Endodermal cell (in vitro differentiated cells): ENCODE data around the gene PSAPL1. TPM values are rescaled to one million over a fixed set of nuclear protein-coding genes. Genes with fewer than 3 reads are reported as not detected.

Source experiments
- DNase-seq: peaks from one replicate; pipeline ENCODE4 v3.0.0-alpha.2; 2017
- H3K27ac ChIP-seq: 2 replicates; pipeline ENCODE4 v1.5.1; 2013; ENCODE audit warnings: mild to moderate bottlenecking, low read depth, low read length, moderate library complexity
- H3K27me3 ChIP-seq: 2 replicates; pipeline ENCODE4 v1.6.1; 2013; ENCODE audit warnings: mild to moderate bottlenecking, low read length, moderate library complexity; ENCODE audit not compliant: insufficient read depth, control insufficient read depth, poor library complexity, severe bottlenecking
- H3K36me3 ChIP-seq: 2 replicates; pipeline ENCODE4 v1.7.0; 2013; ENCODE audit warnings: mild to moderate bottlenecking, low read length, moderate library complexity; ENCODE audit not compliant: control insufficient read depth, insufficient read depth
- H3K4me1 ChIP-seq: one replicate; pipeline ENCODE4 v1.7.0; 2013; ENCODE audit warnings: low read length; ENCODE audit not compliant: control insufficient read depth, insufficient read depth
- H3K4me3 ChIP-seq: 2 replicates; pipeline ENCODE4 v1.5.1; 2013; ENCODE audit warnings: mild to moderate bottlenecking, low read length, moderate library complexity
- H3K9ac ChIP-seq: 2 replicates; pipeline ENCODE4 v1.6.1; 2013; ENCODE audit warnings: mild to moderate bottlenecking, low read length, moderate library complexity; ENCODE audit not compliant: poor library complexity, severe bottlenecking; ENCODE audit errors: extremely low read depth
- H3K9me3 ChIP-seq: 2 replicates; pipeline ENCODE4 v1.6.1; 2013; ENCODE audit warnings: mild to moderate bottlenecking, low read length, moderate library complexity; ENCODE audit not compliant: control insufficient read depth
- H3K27ac Mint-ChIP-seq: 2 replicates; pipeline ENCODE4 v1.8.0; 2020; ENCODE audit warnings: mixed read lengths
- H3K27me3 Mint-ChIP-seq: 2 replicates; pipeline ENCODE4 v1.8.0; 2021; ENCODE audit warnings: mild to moderate bottlenecking, mixed read lengths; ENCODE audit not compliant: insufficient read depth
- H3K36me3 Mint-ChIP-seq: 2 replicates; pipeline ENCODE4 v1.8.0; 2020; ENCODE audit warnings: low read depth, mixed read lengths
- H3K4me1 Mint-ChIP-seq: 2 replicates; pipeline ENCODE4 v1.8.0; 2020; ENCODE audit warnings: mixed read lengths
- H3K4me3 Mint-ChIP-seq: 2 replicates; pipeline ENCODE4 v1.8.0; 2020; ENCODE audit warnings: mild to moderate bottlenecking, moderate library complexity, mixed read lengths
- H3K9me3 Mint-ChIP-seq: 2 replicates; pipeline ENCODE4 v1.8.0; 2020; ENCODE audit warnings: mild to moderate bottlenecking, mixed read lengths
- WGBS, 2 experiments: methylation state at CpG; one replicate each; pipeline versions ENCODE4 v1.1.5 to v1.1.7; 2013; ENCODE audit warnings: missing lambda C conversion rate in 2 of 2, mixed read lengths in 1 of 2; ENCODE audit not compliant: insufficient coverage in 1 of 2, insufficient read length in 1 of 2; 5-methylcytosine and 5-hydroxymethylcytosine counted together
- total RNA-seq, 2 donors: library from RNA; stranded (reverse); fragmentation: NEBNext Ultra II Directional in 1 of 2; extraction: Animal tissue kit (Norgen Biotek cat#: 25700) in 1 of 2; gene quantifications; 2 replicates in 1 of 2; 3 replicates in 1 of 2; pipeline ENCODE4 v1.2.1, GENCODE V29; 2021
- TF ChIP-seq, protein P1 (sequence below): fragments of 200-600 bp; sonication (generic); conservative IDR thresholded peaks from 2 replicates; pipeline ENCODE4 v1.5.0; 2021; ENCODE audit warnings: antibody characterized with exemption, mild to moderate bottlenecking

The PSAPL1 gene
- total RNA-seq, 2 donors from 2014 or later = 0.13 to 0.24 TPM

DNA sequence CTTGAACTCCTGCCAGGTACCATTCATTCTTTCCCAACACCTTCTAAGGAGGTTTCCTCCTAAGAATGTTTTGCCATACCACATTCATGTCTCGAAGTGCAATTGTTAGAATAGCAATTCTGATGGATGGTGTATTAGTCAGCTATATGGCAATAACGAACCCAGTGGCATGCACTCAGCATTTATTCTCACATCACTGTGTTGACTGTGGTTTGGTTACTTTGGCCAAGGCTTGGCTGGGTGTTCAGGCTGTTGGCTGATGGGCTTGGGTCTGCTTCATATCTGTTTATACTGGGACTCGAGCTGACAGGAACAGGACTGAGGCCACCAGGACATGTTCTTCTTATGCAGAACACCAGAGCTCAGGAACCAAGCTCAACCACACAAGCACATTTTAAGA, 31.7 kb downstream of the PSAPL1 start:
- Histone ChIP-seq H3K9me3 (peaks cover 3% of the 10 kb centered on the region), H3K36me3 (no peaks in the 10 kb centered on the region), H3K4me3 (no peak overlapping the region), H3K27ac (no peak overlapping the region), H3K27me3 (no peaks in the 10 kb centered on the region), H3K4me1 (no peaks in the 10 kb centered on the region), H3K9ac (no peak overlapping the region)
- DNase-seq = peak; percentile 20
- H3K27me3 Mint-ChIP-seq = peaks cover 47% of the 10 kb centered on the region
- no peak overlapping the region for H3K4me3 Mint-ChIP-seq
- peaks cover 6% of the 10 kb centered on the region for H3K4me1 Mint-ChIP-seq
- H3K36me3 Mint-ChIP-seq = no peaks in the 10 kb centered on the region
- TF ChIP-seq, protein P1, sequence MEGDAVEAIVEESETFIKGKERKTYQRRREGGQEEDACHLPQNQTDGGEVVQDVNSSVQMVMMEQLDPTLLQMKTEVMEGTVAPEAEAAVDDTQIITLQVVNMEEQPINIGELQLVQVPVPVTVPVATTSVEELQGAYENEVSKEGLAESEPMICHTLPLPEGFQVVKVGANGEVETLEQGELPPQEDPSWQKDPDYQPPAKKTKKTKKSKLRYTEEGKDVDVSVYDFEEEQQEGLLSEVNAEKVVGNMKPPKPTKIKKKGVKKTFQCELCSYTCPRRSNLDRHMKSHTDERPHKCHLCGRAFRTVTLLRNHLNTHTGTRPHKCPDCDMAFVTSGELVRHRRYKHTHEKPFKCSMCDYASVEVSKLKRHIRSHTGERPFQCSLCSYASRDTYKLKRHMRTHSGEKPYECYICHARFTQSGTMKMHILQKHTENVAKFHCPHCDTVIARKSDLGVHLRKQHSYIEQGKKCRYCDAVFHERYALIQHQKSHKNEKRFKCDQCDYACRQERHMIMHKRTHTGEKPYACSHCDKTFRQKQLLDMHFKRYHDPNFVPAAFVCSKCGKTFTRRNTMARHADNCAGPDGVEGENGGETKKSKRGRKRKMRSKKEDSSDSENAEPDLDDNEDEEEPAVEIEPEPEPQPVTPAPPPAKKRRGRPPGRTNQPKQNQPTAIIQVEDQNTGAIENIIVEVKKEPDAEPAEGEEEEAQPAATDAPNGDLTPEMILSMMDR = no peak
- no peaks in the 10 kb centered on the region for H3K9me3 Mint-ChIP-seq
- H3K27ac Mint-ChIP-seq = no peak overlapping the region
- WGBS, 2 experiments = 97% methylated on average over 3 of the region's 3 CpGs; no CpG with 5 or more reads in 1 of the 2 experiments

DNA sequence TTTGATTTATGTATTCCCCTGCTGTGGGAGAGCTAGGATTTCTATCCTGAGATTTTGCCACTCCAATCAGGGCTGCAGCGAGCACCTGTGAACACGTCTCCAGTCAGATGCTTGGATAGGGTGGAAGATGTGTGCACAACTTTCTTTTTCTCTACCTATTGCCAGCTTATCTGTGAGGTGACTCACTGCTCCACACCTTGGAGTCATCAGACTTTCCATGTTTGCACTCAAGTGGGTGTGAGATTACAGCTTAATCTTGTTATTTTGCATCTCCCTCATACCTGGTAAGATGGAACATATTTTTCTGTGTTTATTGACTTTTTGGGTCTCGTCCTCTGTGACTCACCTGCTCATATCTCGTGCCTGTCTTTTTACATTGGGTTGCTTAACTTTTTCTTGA, 32.2 kb downstream of the PSAPL1 start:
- Histone ChIP-seq H3K4me3 (no peak overlapping the region), H3K9me3 (no peaks in the 10 kb centered on the region), H3K27ac (no peak overlapping the region), H3K36me3 (no peaks in the 10 kb centered on the region), H3K4me1 (no peaks in the 10 kb centered on the region), H3K27me3 (no peaks in the 10 kb centered on the region), H3K9ac (no peak overlapping the region)
- Mint-ChIP-seq H3K4me3 (no peak overlapping the region), H3K27me3 (peaks cover 51% of the 10 kb centered on the region), H3K27ac (no peak overlapping the region), H3K9me3 (no peaks in the 10 kb centered on the region), H3K4me1 (peaks cover 6% of the 10 kb centered on the region), H3K36me3 (no peaks in the 10 kb centered on the region)
- 33 to 75% methylated on average over 1 to 4 of the region's 4 CpGs for WGBS, 2 experiments
- TF ChIP-seq, protein P1 = no peak
- DNase-seq = no peak

DNA sequence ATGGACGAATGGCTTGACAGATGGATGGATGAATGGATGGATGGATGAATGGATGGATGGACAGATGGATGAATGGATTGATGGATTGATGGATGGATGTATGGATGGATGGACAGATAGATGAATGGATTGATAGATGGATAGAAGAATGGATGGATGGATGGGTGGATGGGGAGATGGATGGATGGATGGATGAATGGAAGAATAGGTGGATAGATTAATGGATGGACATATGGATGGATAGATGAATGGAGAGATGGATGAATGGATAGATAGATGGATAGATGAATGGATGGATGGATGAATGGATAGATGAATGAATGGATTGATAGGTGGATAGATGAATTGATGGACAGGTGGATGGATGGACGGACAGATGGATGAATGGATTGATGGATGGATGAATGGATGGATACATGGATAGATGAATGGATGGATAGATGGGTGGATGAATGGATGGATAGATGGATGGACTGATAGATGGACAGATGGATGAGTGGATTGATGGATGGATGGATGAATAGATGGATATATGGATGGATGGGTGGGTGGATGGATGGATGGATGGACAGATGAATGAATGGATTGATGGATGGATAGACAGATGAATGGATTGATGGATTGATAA, 33.9 kb downstream of the PSAPL1 start:
- H3K27me3 Mint-ChIP-seq = peaks cover 51% of the 10 kb centered on the region
- WGBS, 2 experiments = 62 to 69% methylated on average over 2 of the region's 2 CpGs
- TF ChIP-seq, protein P1 = no peak

More for the DNA sequence above, 33.9 kb downstream of the PSAPL1 start:
- no peak for DNase-seq
- no peak overlapping the region for H3K4me3 Mint-ChIP-seq
- no peak overlapping the region for H3K4me3 ChIP-seq
- H3K36me3 ChIP-seq = no peaks in the 10 kb centered on the region
- no peaks in the 10 kb centered on the region for H3K9me3 Mint-ChIP-seq
- no peaks in the 10 kb centered on the region for H3K9me3 ChIP-seq
- H3K4me1 Mint-ChIP-seq = peaks cover 12% of the 10 kb centered on the region
- no peak overlapping the region for H3K27ac ChIP-seq
- H3K9ac ChIP-seq = no peak overlapping the region
- no peaks in the 10 kb centered on the region for H3K4me1 ChIP-seq
- H3K27ac Mint-ChIP-seq = no peak overlapping the region
- H3K36me3 Mint-ChIP-seq = no peaks in the 10 kb centered on the region
- H3K27me3 ChIP-seq = no peaks in the 10 kb centered on the region
